ENCODE measurements around the gene GLTPD2. TPM values are rescaled to one million over a fixed set of nuclear protein-coding genes. Genes with fewer than 3 reads are reported as not detected.

GLTPD2 gene
- total RNA-seq, 1 experiment from 2014 or later: 0.71 TPM

- Mint-ChIP-seq H3K9me3 (ENCODE audit: low read depth, unreplicated experiment) (no peaks in the 10 kb centered on the region), H3K36me3 (ENCODE audit: insufficient read depth, unreplicated experiment) (peaks cover 12% of the 10 kb centered on the region), H3K4me3 (ENCODE audit: low read depth, unreplicated experiment) (peak overlapping the region; percentile 3), H3K27me3 (ENCODE audit: unreplicated experiment) (no peaks in the 10 kb centered on the region), H3K4me1 (ENCODE audit: low read depth, unreplicated experiment) (peaks cover 12% of the 10 kb centered on the region), H3K27ac (ENCODE audit: unreplicated experiment) (no peak overlapping the region)
- intact Hi-C loops (cut with micrococcal nuclease; ENCODE audit: unreplicated experiment): no loop called here
- CTCF ChIA-PET: no interaction called here
- BruUV-seq (replicated peaks): no TSS peak
- no peak for DNase-seq
- TF ChIP-seq, protein P1, sequence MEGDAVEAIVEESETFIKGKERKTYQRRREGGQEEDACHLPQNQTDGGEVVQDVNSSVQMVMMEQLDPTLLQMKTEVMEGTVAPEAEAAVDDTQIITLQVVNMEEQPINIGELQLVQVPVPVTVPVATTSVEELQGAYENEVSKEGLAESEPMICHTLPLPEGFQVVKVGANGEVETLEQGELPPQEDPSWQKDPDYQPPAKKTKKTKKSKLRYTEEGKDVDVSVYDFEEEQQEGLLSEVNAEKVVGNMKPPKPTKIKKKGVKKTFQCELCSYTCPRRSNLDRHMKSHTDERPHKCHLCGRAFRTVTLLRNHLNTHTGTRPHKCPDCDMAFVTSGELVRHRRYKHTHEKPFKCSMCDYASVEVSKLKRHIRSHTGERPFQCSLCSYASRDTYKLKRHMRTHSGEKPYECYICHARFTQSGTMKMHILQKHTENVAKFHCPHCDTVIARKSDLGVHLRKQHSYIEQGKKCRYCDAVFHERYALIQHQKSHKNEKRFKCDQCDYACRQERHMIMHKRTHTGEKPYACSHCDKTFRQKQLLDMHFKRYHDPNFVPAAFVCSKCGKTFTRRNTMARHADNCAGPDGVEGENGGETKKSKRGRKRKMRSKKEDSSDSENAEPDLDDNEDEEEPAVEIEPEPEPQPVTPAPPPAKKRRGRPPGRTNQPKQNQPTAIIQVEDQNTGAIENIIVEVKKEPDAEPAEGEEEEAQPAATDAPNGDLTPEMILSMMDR (IDR thresholded peaks at IDR 0.05; ENCODE audit: unreplicated experiment): no peak
Observed at GRCh38 chr17:4808378-4808767, 19.6 kb downstream of the GLTPD2 start.

GRCh38 chr17:4810696-4811290, 22.0 kb downstream of the GLTPD2 start:
- no TSS peak for BruUV-seq (replicated peaks)

GRCh38 chr17:4811471-4811870, 22.7 kb downstream of the GLTPD2 start:
- no TSS peak for BruUV-seq (replicated peaks)
- H3K4me3 Mint-ChIP-seq (ENCODE audit: low read depth, unreplicated experiment): no peak overlapping the region
- H3K4me1 Mint-ChIP-seq (ENCODE audit: low read depth, unreplicated experiment): peaks cover 12% of the 10 kb centered on the region
- no peaks in the 10 kb centered on the region for H3K9me3 Mint-ChIP-seq (ENCODE audit: low read depth, unreplicated experiment)
- no peaks in the 10 kb centered on the region for H3K27me3 Mint-ChIP-seq (ENCODE audit: unreplicated experiment)
- H3K36me3 Mint-ChIP-seq (ENCODE audit: insufficient read depth, unreplicated experiment): peaks cover 12% of the 10 kb centered on the region
- TF ChIP-seq, protein P1 (IDR thresholded peaks at IDR 0.05; ENCODE audit: unreplicated experiment): no peak
- CTCF ChIA-PET: no interaction called here
- H3K27ac Mint-ChIP-seq (ENCODE audit: unreplicated experiment): no peak overlapping the region
- DNase-seq: no peak
- intact Hi-C loops (cut with micrococcal nuclease; ENCODE audit: unreplicated experiment): no loop called here

More at GRCh38 chr17:4810696-4811290, 22.0 kb downstream of the GLTPD2 start:
- DNase-seq: no peak
- Mint-ChIP-seq H3K4me1 (ENCODE audit: low read depth, unreplicated experiment) (peaks cover 12% of the 10 kb centered on the region), H3K9me3 (ENCODE audit: low read depth, unreplicated experiment) (no peaks in the 10 kb centered on the region), H3K4me3 (ENCODE audit: low read depth, unreplicated experiment) (no peak overlapping the region), H3K27me3 (ENCODE audit: unreplicated experiment) (no peaks in the 10 kb centered on the region), H3K36me3 (ENCODE audit: insufficient read depth, unreplicated experiment) (peaks cover 12% of the 10 kb centered on the region), H3K27ac (ENCODE audit: unreplicated experiment) (peak overlapping the region; percentile 5)
- CTCF ChIA-PET: no interaction called here
- intact Hi-C loops (cut with micrococcal nuclease; ENCODE audit: unreplicated experiment): no loop called here
- TF ChIP-seq, protein P1 (IDR thresholded peaks at IDR 0.05; ENCODE audit: unreplicated experiment): no peak

DNA sequence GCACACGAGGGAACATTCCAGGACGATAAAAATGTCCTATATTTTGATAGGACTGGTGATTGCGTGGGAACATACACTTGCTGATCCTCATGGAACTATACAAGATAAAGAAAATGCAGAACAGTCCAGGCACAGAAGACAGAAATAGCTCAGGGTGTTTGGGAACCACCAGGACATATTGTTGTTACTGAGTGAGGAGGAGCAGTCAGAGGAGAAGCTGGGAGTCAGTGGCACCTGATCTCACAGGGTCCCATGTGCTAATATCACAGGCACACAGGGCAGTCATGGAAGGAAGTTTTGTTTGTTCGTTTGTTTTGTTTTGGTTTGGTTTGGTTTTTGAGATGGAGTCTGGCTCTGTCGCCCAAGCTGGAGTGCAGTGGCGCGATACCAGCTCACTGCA, 23.9 kb downstream of the GLTPD2 start:
- intact Hi-C loops (cut with micrococcal nuclease; ENCODE audit: unreplicated experiment): no loop called here
- H3K36me3 Mint-ChIP-seq (ENCODE audit: insufficient read depth, unreplicated experiment): peaks cover 17% of the 10 kb centered on the region
- H3K27ac Mint-ChIP-seq (ENCODE audit: unreplicated experiment): no peak overlapping the region
- no peaks in the 10 kb centered on the region for H3K27me3 Mint-ChIP-seq (ENCODE audit: unreplicated experiment)
- no peak overlapping the region for H3K4me3 Mint-ChIP-seq (ENCODE audit: low read depth, unreplicated experiment)
- DNase-seq: no peak
- H3K9me3 Mint-ChIP-seq (ENCODE audit: low read depth, unreplicated experiment): no peaks in the 10 kb centered on the region
- H3K4me1 Mint-ChIP-seq (ENCODE audit: low read depth, unreplicated experiment): peaks cover 12% of the 10 kb centered on the region
- TF ChIP-seq, protein P1 (IDR thresholded peaks at IDR 0.05; ENCODE audit: unreplicated experiment): no peak
- BruUV-seq (replicated peaks): no TSS peak
- CTCF ChIA-PET: interaction anchor here (0.7 kb wide), 1 partner anchor 61 kb away, joined by 3 read pairs; no protein-coding TSS in a partner anchor

All from Calu3 (cell line).